Adipocyte (in vitro differentiated cells): Measurements from ENCODE around the gene CPNE4.
"Not testable (repeated sequence)": the region's sequence is repeated elsewhere in the genome, so short reads cannot be mapped to it uniquely, and the experiment has no call there.

ENCODE experiments used
- DNase-seq: peaks from one replicate; pipeline ENCODE4 v3.0.0-alpha.2; 2015; ENCODE audit warnings: low read depth
- H3K27me3 ChIP-seq: replicated peaks from 2 replicates; pipeline ENCODE4 v1.7.0; 2013; ENCODE audit warnings: mild to moderate bottlenecking, low read length, moderate library complexity; ENCODE audit not compliant: control insufficient read depth, insufficient read depth
- H3K36me3 ChIP-seq: 2 replicates; pipeline ENCODE4 v1.7.0; 2013; ENCODE audit warnings: low read length, mild to moderate bottlenecking, moderate library complexity; ENCODE audit not compliant: control insufficient read depth, insufficient read depth, severe bottlenecking
- H3K4me1 ChIP-seq: 2 replicates; pipeline ENCODE4 v1.7.0; 2013; ENCODE audit warnings: mild to moderate bottlenecking, low read length, moderate library complexity; ENCODE audit not compliant: control insufficient read depth, insufficient read depth
- H3K4me3 ChIP-seq: 2 replicates; pipeline ENCODE4 v1.7.0; 2013; ENCODE audit warnings: mild to moderate bottlenecking, low read length, moderate library complexity
- H3K9ac ChIP-seq: 2 replicates; pipeline ENCODE4 v1.7.0; 2013; ENCODE audit warnings: mild to moderate bottlenecking, low read length, moderate library complexity
- H3K9me3 ChIP-seq: 2 replicates; pipeline ENCODE4 v1.7.0; 2013; ENCODE audit warnings: mild to moderate bottlenecking, low read length, moderate library complexity; ENCODE audit not compliant: control insufficient read depth

CPNE4 gene

GRCh38 chr3:131907796-131908195 is 127.0 kb downstream of the CPNE4 start:
- Histone ChIP-seq H3K27me3 (no peaks in the 10 kb centered on the region), H3K4me1 (peaks cover 18% of the 10 kb centered on the region), H3K9ac (no peak overlapping the region), H3K9me3 (no peaks in the 10 kb centered on the region), H3K36me3 (no peaks in the 10 kb centered on the region), H3K4me3 (no peak overlapping the region)
- peak; percentile 22 for DNase-seq

- Histone ChIP-seq H3K9ac (peak overlapping the region; percentile 42), H3K27me3 (no peaks in the 10 kb centered on the region), H3K4me3 (peak overlapping the region; percentile 51), H3K36me3 (no peaks in the 10 kb centered on the region), H3K4me1 (peaks cover 25% of the 10 kb centered on the region), H3K9me3 (no peaks in the 10 kb centered on the region)
- DNase-seq: peak; percentile 84
Observed at GRCh38 chr3:131903988-131904415, 130.8 kb downstream of the CPNE4 start.

- H3K36me3 ChIP-seq: no peaks in the 10 kb centered on the region
- H3K4me3 ChIP-seq: no peak overlapping the region
- no peaks in the 10 kb centered on the region for H3K27me3 ChIP-seq
- no peaks in the 10 kb centered on the region for H3K9me3 ChIP-seq
- DNase-seq: no peak
- no peak overlapping the region for H3K9ac ChIP-seq
- H3K4me1 ChIP-seq: peaks cover 25% of the 10 kb centered on the region
Observed at GRCh38 chr3:131901686-131902085, 133.1 kb downstream of the CPNE4 start.

- DNase-seq: no peak
Observed at GRCh38 chr3:131900891-131901290, 133.9 kb downstream of the CPNE4 start.

DNA sequence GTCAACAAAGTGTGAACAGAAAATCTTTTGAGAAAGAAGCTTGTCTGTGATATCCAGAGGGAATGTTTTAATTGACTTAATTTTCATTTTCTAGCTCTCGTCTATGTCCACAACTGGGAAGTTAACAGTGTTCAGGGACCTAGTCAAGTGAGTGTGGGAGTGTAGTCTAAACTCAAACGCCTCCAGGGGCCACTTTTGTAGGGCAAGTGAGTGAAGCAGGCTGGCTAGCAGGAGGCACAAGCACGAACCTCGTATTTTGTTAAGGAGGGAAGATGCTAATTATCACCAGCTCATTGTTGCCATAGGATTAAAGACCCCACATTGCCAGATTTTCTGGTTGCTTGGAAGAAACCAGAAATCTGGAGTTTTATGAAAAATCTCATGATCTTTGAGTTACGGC is 135.8 kb downstream of the CPNE4 start:
- peaks cover 18% of the 10 kb centered on the region for H3K4me1 ChIP-seq
- DNase-seq: no peak
- H3K36me3 ChIP-seq: no peaks in the 10 kb centered on the region

More at GRCh38 chr3:131900891-131901290, 133.9 kb downstream of the CPNE4 start:
- Histone ChIP-seq H3K9ac (no peak overlapping the region), H3K36me3 (no peaks in the 10 kb centered on the region), H3K4me3 (no peak overlapping the region), H3K9me3 (no peaks in the 10 kb centered on the region), H3K4me1 (peaks cover 25% of the 10 kb centered on the region), H3K27me3 (no peaks in the 10 kb centered on the region)

DNA sequence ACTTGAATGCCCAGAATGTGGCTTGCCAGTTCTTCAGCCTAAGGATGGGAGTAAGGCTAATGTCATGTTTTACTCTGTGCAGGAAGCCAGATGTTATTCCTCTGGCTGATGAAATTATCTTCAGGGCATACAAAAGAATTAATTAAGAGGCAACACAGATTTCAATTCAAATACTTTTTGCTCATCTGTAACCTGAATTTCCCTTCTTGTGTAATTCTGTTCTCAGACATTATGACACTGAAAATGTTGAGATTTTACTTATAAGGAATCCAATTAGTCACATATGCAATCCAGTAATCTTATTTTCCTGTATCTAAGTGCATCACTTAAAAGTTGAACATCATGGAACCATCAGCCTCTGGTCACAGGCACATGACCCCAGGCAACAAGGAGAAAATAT is 136.5 kb downstream of the CPNE4 start:
- Histone ChIP-seq H3K27me3 (no peaks in the 10 kb centered on the region), H3K4me1 (peaks cover 13% of the 10 kb centered on the region), H3K9ac (no peak overlapping the region), H3K9me3 (no peaks in the 10 kb centered on the region), H3K36me3 (no peaks in the 10 kb centered on the region), H3K4me3 (no peak overlapping the region)
- no peak for DNase-seq

More for the DNA sequence above, 135.8 kb downstream of the CPNE4 start:
- H3K9ac ChIP-seq: no peak overlapping the region
- no peaks in the 10 kb centered on the region for H3K9me3 ChIP-seq
- no peaks in the 10 kb centered on the region for H3K27me3 ChIP-seq
- no peak overlapping the region for H3K4me3 ChIP-seq

DNA sequence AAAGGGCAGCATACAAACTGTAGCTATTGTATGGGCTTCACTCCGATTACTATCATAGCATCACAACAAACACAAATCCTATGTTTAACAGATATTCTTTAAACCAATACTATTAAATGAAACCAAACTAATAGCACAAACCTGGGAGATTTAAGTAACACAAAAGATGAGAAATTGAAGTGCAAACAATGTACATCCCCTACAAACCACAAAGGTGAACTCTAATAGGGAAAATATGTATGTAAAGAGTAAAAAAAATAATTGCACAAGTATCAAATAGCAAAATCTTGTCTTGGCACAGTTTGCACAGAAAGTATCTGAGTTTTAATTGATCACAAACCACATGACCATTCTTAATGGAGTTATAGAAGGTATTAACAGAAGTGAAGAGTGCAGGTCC is 138.5 kb downstream of the CPNE4 start:
- no peaks in the 10 kb centered on the region for H3K4me1 ChIP-seq
- no peak for DNase-seq
- H3K4me3 ChIP-seq: no peak overlapping the region
- H3K27me3 ChIP-seq: no peaks in the 10 kb centered on the region
- H3K9ac ChIP-seq: no peak overlapping the region
- no peaks in the 10 kb centered on the region for H3K36me3 ChIP-seq
- no peaks in the 10 kb centered on the region for H3K9me3 ChIP-seq

DNA sequence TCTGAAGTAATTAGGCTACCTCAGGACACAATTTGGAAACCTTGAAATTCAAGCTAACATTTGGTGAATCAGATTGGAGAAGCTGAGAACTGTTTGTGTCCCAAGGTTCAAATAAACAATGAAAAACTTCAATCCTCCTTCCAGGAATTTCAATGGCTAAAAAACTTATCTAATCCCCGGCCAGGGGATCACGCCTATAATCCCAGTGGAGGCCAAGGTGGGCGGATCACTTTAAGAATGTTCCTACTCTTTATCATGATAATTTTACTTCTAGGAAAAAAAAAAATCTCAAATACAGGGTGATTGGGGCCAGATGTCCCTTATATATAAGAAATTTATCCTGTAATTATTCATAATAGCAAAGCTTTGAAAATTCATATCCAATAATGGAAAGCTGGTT is 139.0 kb downstream of the CPNE4 start:
- no peak overlapping the region for H3K9ac ChIP-seq
- no peak overlapping the region for H3K4me3 ChIP-seq
- H3K36me3 ChIP-seq: no peaks in the 10 kb centered on the region
- H3K4me1 ChIP-seq: no peaks in the 10 kb centered on the region
- no peak for DNase-seq
- no peaks in the 10 kb centered on the region for H3K27me3 ChIP-seq
- H3K9me3 ChIP-seq: no peaks in the 10 kb centered on the region

DNA sequence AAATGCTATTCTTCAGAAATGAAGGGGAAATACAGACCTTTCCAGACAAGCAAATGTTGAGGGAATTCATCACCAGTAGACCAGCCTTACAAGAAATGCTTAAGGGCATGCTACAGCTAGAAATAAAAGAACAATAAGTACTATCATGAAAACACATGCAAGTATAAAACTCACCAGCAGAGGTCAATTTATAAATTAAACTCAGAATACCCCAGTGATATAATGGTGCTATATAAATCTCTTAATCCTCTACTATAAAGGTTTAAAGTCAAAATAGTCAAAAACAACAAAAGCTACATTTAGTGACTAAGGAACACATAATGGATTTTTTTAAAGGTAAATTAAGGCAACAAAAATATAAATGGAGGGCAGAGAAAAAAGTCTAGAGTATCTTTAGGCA is 142.5 kb downstream of the CPNE4 start:
- no peak for DNase-seq

GRCh38 chr3:131885871-131886270 is 148.9 kb downstream of the CPNE4 start:
- DNase-seq, H3K9me3 ChIP-seq, H3K36me3 ChIP-seq, H3K4me3 ChIP-seq, H3K9ac ChIP-seq, H3K27me3 ChIP-seq, H3K4me1 ChIP-seq: not testable (repeated sequence)

More for the DNA sequence above, 142.5 kb downstream of the CPNE4 start:
- Histone ChIP-seq H3K9me3 (no peaks in the 10 kb centered on the region), H3K27me3 (no peaks in the 10 kb centered on the region), H3K9ac (no peak overlapping the region), H3K4me3 (no peak overlapping the region), H3K36me3 (no peaks in the 10 kb centered on the region), H3K4me1 (no peaks in the 10 kb centered on the region)

DNA sequence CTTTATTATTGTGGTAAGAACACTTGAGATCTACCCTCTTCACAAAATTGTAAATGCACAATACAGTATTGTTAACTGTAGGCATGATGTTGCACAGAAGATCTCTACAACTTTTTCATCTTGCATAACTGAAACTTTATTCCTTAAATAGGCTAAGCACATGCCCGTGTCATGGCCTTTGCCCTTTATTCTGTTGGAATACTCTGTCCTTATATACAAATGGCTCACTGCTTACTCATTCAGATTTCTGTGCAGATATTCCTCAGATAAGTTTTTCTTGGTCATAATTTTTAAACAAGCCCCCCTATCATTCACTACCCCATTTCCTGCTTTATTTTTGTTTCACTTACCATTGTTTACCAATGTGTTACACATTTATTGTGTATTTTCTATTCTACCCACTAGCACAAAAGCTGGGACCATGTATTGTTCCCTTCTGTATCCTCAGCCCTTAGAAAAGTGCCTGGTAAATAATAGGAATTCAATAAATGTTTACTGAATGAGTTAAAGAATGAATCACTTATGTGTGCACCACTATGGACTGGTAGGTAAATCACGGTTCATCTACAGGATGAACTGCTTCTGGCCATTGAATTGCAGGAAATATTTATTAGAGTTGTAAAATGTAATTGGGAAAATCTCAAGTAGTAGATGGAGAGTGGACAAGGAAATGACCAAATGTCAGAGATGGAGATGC is 151.0 kb downstream of the CPNE4 start:
- no peak overlapping the region for H3K9ac ChIP-seq
- H3K4me1 ChIP-seq: peaks cover 7% of the 10 kb centered on the region
- no peaks in the 10 kb centered on the region for H3K27me3 ChIP-seq
- H3K36me3 ChIP-seq: no peaks in the 10 kb centered on the region
- no peak for DNase-seq
- H3K4me3 ChIP-seq: no peak overlapping the region
- H3K9me3 ChIP-seq: peaks cover 10% of the 10 kb centered on the region

- Histone ChIP-seq H3K9ac (no peak overlapping the region), H3K4me1 (peaks cover 7% of the 10 kb centered on the region), H3K27me3 (no peaks in the 10 kb centered on the region), H3K36me3 (no peaks in the 10 kb centered on the region), H3K4me3 (no peak overlapping the region), H3K9me3 (peaks cover 10% of the 10 kb centered on the region)
- no peak for DNase-seq
Observed at GRCh38 chr3:131883086-131883485, 151.7 kb downstream of the CPNE4 start.
